GM19240 (cell line): ENCODE data around the gene ABCC2.

Experiments used
- DNase-seq: peaks from one replicate; pipeline ENCODE4 v3.0.0; 2011; ENCODE audit warnings: low spot score; ENCODE audit not compliant: insufficient read length

The ABCC2 gene

DNA sequence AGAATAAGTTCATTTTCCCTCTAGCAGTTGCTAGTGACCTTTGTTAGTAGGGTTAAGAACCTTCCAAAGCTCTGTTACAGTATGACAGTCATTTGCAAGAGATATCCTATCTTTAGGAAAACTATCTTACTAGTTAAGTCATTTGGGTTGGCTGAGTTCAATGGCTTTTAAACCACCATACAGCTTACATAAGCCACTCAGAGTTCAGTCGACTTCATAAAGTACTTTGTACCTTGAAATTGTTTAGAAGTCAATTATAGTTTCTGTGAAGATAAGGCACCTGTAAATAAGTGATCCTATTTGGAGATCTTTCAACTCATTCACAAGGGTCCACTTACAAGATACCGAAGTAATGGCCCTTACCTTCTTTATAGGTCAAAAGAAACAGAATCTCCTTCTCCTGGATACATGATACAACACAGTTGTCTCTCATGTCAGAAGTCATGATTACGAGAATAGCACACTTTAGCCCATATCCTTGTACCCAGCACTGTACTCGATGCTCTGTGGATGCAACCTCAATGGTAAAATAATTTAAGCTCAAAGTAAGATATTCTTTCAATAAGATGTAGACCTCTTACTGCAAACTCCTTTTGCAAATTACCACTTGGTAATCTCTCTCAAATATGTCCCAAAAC is 11.9 kb upstream of the ABCC2 start:
- no peak for DNase-seq

DNA sequence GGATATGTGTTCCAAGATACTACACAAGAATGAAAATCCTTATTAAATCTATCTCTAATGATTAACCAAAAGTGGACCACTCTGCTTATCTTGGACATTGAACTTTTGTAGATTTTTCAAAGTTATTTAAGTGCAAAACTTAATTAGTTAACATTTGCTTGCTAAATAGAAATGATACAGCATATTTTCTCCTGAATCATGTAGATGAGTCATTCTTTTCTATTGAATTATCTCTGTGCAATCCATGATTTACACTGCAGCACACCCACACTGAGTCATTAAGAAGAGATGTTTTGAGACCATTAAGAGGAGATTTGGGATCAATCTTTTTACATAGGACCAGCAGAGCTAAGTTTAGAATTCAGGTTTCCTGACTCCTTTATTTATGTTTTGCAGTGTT is 6.6 kb upstream of the ABCC2 start:
- DNase-seq: no peak

DNA sequence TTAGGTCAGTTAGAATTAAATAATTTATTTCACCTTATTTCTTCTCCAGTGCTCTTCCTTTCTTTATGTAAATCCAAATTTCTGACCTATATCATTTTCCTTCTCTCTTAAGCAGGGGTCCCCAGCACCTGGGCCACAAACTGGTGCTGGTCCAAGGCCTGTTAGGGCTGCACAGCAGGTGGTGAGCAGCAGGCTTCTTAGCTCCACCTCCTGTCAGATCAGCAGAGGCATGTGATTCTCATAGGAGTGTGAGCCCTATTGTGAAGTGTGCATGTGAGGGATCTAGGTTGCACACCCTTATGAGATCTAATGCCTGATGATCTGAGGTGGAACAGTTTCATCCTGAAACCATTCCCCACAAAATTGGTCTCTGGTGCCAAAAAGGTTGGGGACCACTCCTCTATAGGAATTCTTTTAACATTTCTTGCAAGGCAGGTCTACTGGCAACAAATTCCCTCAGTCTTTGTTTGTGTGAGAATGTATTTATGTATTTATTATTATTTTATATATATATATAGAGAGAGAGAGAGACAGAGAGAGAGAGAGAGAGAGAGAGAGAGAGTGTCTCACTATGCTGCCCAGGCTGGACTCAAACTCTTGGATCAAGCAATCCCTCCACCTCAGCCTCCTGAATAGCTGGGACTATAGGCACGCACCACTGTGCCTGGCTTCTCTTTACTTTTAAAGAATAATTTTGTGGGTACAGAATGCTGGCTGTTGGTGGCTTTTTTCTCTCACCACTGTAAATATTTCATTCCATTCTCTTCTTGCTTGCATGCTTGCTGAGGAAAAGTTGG is 4.3 kb upstream of the ABCC2 start:
- no peak for DNase-seq

DNA sequence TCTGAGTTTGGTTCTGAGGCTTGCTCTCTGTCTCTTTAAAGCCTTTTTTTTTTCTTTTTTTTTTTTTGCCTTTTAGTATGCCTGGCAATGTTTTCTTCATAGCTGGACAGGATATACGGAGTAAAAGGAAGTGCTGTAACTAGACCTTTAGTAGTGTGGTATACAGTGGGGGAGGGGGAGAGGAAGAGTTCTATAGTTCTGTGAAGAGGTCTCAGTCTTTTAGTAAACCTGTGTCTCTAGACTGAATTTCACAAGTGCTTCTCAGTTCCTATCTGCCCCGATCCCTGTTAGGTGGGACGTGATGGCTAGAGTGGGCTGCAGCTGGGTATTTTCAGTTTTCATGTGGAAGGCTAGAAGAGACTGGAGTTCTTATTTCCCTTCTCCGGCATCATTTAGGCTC is 3.1 kb upstream of the ABCC2 start:
- DNase-seq: no peak

DNA sequence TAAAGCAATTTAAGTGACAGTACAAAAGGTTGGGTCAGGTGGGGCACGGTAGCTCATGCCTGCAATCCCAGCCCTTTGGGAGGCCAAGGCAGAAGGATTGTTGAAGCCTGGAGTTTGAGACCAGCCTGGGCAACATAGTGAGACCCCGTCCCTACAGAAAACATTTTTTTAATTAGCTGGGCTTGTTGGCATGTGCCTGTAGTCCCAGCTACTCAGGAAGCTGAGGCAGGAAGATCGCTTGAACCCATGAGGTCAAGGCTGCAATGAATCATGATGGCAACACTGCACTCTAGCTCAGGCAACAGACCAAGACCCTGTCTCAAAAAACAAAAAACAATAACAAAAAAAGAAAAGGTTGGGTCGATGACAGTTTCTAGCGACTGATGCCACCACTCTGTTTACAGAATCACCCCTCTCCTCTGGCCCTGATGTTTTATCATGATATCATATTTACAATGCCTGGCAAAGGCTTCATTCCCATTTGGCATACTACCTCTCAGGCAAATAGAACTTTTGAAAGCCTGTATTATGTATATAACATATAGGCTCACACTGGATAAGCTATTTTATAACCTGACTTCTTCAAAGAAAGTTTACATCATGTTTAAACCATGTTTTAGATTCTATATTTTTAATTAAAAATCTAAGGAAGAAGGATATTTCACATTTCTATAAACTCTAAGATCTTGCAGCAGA is 558 bp upstream of the ABCC2 start:
- no peak for DNase-seq

DNA sequence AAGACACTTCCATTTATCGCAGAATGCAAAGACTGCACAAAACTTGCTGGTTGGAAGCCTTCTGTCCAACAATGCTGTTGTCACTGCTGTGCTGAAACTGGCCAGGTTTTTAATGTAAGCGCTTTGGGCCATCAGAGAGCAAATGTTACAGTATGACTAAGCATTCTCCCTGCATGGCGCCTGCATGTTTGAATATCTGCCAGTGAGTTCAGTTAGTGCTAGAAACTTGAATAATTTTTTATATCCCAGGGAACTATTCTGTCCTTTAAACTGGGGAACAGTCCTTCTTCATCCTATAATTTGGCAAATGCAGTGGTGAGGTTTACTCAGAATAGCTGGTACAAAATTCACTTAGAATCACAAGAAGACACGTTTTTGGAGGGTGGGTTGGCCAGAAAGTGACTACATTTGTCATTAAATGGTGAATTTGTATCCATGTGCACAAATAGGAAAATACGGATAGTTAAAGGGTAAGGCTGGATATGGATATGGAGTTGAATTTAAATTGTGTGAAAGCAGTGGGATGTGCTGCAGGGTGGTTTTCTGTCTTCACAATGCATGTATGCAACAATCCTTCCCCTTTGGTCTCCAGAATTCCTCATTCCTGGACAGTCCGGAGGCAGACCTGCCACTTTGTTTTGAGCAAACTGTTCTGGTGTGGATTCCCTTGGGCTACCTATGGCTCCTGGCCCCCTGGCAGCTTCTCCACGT is 1.7 kb downstream of the ABCC2 start:
- no peak for DNase-seq

DNA sequence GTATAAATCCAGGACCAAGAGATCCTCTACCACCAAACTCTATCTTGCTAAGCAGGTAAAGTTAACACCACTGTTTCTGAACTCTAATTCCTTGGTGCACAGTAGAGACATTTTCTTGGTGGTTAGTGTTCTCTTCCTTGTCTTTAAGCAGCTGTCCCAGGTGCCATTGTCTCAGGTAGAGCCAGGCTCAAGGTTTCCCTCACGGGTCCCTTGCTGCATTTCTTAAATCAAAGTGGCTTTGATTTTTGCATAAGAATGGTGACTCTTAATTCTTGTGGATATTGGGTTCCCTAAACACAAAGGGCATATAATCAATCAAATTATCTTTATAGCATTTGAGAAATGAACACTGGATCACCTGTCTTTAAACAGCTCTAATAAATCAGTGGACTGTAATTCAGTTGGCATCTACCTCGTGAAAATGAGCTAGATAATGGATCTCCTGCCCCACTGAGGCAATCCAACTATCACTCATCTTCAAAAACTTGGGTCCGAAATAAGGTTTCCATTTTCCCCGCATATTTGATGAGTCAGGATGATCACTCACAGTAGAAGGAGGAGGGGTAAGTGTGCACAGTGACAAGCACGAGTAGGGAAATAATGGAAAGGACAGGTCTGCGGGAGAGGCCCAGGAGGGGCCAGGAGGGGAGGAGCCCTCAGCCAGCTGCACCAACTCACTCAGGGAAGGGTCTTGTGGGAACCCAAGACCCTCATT is 2.4 kb downstream of the ABCC2 start:
- DNase-seq: no peak

DNA sequence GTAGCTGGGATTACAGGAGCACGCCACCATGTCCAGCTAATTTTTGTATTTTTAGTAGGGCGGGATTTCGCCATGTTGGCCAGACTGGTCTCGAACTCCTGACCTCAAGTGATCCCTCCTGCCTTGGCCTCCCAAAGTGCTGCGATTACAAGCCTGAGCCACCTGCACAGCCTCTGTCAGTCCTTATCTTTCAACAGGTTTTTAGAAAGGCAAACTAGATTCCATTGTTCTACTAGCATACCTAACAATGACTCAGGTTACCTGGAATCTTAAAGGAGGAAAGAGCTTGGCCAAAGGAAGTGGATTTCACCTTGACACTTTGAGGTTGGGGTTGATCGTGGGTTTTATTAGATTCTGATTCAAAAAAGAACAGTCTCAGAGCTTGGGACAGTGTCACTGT is 3.2 kb downstream of the ABCC2 start:
- no peak for DNase-seq

DNA sequence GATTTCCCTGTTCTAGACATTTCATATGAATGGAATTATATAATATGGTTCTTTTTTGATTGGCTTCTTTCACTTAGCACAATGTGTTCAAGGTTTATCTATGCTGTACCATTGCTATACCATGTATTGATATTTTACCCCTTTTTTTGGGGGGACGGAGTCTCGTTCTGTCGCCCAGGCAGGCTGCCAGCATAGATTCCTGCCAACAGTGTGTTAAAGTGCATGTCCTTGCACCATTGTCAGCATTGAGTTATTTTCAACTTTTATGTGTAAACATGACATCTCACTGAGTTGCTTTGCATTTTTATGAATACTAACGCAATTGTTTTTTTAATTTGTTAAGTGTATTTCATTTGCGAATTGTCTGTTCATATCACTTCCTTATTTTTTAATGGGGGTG is 4.9 kb downstream of the ABCC2 start:
- DNase-seq: no peak

DNA sequence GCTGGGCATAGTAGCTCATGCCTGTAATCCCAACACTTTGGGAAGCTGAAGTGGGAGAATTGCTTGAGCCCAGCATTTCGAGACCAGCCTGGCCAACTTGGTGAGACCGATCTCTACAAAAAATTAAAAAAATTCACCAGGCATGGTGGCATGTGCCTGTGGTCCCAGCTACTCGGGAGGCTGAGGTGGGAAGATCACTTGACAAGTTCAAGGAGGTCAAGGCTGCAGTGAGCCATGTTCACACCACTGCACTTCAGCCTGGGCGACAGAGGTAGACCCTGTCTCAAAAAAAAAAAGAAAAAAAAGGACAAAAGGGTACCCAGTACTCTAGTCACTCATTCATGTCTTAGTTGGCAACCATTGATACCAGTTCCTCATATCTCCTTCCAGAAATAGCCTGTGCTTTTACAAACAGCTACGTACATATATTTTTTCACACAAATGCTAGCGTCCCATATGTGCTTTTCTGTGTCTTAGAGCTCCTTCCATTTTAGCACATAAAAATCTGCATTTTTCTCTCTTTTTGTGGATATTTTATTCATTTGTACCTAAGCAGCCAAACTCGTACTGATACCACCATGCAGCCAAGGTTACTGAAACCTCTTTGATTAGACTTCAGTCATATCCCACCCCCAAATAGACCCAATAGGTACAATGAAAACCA is 5.5 kb downstream of the ABCC2 start:
- no peak for DNase-seq

DNA sequence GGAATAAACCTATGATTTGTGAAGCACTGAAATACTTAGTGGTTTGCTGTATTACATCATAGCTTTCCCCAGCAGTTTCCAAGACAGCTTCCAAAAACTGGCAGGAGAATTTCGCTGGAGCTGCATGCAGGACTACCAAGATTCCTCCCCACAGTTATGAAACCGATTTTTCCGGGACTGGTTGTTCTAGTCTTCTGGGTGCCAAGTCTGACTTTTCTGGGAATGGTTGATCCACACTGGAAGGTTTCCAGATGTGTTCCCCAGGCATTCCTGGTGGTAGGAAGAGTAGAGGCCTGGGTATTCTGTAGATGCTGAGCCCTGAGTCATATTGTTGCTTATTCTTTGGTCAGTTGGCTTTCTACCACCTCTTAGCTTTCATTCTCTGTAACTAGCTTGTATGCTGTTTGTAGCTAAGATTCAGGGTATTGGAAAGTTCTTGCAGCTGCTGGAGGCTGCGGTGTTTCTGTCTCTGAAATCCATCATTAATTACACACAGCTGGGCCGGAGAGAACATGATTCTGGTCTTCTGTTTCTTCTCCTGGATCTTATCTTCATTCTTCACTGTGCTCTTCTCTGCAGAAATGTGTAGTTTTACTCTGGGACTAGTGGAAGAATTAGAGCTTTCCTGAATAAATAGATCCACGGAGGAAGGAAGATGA is 6.3 kb downstream of the ABCC2 start:
- DNase-seq: no peak

DNA sequence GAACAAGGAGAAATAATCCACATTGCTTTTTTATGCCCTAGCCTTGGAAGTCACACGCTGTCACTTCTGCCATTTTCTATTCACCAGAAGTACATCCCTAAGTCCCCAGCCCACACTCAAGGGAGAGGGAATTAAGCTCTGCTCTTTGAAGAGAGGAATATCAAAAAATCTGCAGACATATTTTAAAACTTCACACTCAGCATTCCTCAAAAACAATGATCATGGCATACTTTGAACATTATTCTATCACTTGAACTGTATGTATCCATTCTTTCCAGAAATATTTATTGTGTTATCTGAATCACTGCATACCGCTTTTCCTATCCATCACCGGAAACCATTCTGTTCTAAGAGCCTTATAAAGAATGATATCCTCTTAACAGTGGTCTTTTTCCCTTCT is 9.4 kb downstream of the ABCC2 start:
- no peak for DNase-seq

DNA sequence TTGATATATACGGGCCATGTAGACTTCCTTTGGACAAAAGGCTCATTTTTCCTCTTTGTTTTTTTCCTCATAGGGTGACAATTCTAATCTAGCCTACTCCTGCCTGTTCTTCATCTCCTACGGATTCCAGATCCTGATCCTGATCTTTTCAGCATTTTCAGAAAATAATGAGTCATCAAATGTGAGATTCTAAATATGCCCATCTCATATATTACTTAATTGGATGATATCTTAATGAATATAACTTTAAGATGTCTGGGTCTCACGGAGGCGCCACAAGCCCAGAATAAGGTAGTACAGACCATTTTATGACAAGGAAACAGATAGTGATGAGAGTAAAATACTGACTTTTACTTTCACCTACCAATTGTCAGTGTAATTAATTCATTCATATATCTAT is 11.4 kb downstream of the ABCC2 start:
- DNase-seq: no peak

DNA sequence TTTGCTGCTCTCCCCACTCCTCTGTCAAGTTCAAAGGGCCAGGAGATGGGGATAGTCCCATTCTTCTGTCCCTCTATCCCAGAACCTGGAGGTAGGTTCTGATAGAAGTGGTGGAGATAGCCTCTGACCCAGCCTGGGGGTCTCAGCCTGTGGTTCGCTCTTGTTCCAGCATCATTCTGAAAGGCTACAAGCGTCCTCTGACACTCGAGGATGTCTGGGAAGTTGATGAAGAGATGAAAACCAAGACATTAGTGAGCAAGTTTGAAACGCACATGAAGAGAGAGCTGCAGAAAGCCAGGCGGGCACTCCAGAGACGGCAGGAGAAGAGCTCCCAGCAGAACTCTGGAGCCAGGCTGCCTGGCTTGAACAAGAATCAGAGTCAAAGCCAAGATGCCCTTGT is 14.5 kb downstream of the ABCC2 start:
- no peak for DNase-seq

DNA sequence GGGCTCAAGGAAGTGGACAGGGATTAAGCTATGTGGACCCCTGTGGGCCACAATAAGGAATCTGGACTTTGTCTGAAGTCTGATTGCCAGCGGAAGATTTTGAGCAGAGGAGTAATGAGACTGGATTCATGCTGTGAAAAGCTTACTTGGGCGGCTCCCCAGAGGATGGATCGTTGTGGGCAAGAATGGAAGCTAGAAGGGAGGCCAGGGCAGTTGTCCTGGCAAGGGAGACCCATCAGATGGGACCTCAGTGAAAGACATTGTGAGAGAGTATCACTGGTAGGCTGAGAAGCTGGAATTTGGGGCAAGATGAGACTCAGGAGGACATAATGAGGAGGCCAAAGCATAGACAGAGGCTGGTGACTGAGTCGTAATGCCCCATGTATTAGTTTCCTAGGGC is 15.6 kb downstream of the ABCC2 start:
- DNase-seq: no peak

DNA sequence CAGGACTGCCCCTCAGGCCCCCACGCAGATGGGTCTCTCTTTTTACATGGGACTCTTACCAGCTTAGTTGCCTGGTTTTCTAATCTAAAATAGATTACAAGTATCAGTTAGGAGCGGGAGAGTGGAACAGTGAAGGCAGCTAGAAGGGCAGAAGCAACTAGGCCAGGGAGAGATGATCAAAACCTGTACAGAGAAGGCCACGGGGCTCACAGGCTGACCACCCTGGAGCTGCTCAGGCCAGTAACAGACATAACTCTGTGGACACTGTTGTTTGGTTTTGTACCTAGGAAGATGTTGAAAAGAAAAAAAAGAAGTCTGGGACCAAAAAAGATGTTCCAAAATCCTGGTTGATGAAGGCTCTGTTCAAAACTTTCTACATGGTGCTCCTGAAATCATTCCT is 16.5 kb downstream of the ABCC2 start:
- DNase-seq: no peak

DNA sequence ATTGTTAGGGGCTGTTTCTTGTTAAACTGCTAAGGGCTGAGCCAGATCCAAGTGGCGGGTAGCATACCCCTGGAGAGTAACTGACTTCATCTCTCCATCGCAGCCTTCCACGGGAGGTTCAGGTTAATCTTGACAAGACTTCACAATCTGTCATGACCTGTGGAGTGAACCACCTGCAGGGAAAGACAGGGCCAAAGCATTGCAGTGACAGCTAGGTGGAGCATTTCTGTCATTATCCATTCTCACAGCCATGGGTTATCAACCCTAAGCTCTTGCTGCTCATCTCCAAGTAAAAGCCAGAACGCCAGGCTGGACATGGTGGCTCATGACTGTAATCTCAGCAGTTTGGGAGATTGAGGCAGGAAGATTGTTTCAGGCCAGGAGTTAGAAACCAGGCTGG is 17.2 kb downstream of the ABCC2 start:
- DNase-seq: no peak

DNA sequence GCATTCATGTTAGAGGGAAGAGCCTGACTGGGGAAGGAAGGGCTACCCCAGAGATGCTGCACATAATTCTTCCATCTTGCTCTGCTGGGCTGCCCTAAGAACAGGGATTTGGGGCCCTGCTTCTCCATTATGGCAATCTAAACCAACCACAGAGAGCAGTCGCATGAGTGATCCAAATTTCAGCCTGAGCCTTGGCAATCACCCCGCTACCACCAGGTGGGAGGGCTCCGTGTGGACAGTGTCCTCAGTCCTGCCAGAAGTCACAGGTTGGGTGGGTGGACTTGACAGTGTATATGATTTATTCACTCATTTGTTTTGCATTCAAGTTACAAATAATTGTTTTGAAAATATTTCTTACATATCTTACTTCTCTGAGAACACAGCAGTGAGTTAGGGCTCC is 22.0 kb downstream of the ABCC2 start:
- no peak for DNase-seq

DNA sequence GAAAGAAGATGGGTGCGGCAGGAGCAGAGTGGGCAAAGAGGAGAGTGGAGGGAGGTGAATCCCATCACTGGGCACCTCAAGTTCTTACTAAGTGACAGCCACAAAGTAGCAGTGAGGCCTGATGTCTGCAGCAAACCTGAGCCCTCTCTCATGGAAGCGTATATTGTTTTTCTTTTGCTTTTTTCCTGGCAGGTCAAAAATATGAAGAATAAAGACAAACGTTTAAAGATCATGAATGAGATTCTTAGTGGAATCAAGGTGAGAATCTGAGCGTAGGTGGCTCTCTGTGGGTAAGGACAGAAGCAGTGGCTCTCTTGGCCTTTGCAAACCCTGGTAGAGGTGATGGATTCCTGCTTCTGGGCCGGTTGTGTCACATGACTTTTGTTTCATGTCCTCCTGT is 22.8 kb downstream of the ABCC2 start:
- no peak for DNase-seq

DNA sequence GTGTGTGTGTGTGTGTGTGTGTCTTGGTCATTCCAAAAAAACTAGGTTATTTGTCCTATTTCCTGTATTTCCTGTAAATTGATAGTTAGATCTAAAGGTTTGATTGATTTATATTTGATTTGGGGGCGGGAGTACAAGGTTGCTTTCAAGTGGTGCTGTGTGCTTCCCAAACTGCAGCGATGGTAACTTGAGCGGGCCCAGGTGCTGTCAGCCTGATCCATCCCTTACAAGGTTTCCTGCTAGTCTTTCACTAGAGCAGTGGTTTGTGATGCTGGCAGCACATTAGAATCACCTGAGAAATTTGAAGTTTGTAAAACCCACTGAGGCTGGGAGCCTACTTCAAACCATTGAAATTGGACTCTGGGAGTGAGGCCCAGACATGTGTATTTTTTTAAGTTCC is 23.7 kb downstream of the ABCC2 start:
- no peak for DNase-seq
